Epithelial cell of esophagus (primary cell): ENCODE data around the gene RGS11.

ENCODE experiments used
- DNase-seq: peaks from one replicate; pipeline ENCODE4 v3.0.0; 2010; ENCODE audit warnings: low read depth
- H3K4me3 ChIP-seq: 2 replicates; pipeline ENCODE4 v1.5.1; 2011; ENCODE audit warnings: mild to moderate bottlenecking, low read length, control low read depth
- CTCF ChIP-seq: IDR thresholded peaks from 2 replicates; pipeline ENCODE4 v1.5.1; 2011; ENCODE audit warnings: low read depth, mild to moderate bottlenecking, low read length, control low read depth, inconsistent platforms; ENCODE audit not compliant: insufficient read depth; ENCODE audit errors: missing control alignments

The RGS11 gene

GRCh38 chr16:275786-276232, at the start of gene RGS11:
Gene RGS11 (minus strand): TSS chr16:275944. CDS start chr16:275911, 33 bp downstream.
- peak within 1 kb of the TSS; percentile 16 for H3K4me3 ChIP-seq
- DNase-seq: no peak
- TF ChIP-seq CTCF: no peak

- no peak overlapping the region for H3K4me3 ChIP-seq
- DNase-seq: peak; percentile 63
- no peak for TF ChIP-seq CTCF
Measured at GRCh38 chr16:324451-325334, 48.9 kb upstream of the RGS11 start.

GRCh38 chr16:324201-324450, 48.4 kb upstream of the RGS11 start:
- H3K4me3 ChIP-seq: no peak overlapping the region
- no peak for TF ChIP-seq CTCF
- no peak for DNase-seq

GRCh38 chr16:322476-323143, 46.9 kb upstream of the RGS11 start:
- H3K4me3 ChIP-seq: no peak overlapping the region
- TF ChIP-seq CTCF: no peak
- DNase-seq: no peak

GRCh38 chr16:321532-321931, 45.8 kb upstream of the RGS11 start:
- no peak overlapping the region for H3K4me3 ChIP-seq
- TF ChIP-seq CTCF: no peak
- DNase-seq: no peak

GRCh38 chr16:320206-320605, 44.5 kb upstream of the RGS11 start:
- DNase-seq: no peak
- no peak overlapping the region for H3K4me3 ChIP-seq
- no peak for TF ChIP-seq CTCF
